Activated CD8-positive, alpha-beta memory T cell treated with anti-CD3 and anti-CD28 coated beads for 48 hours (primary cell): ENCODE results near the gene SEPTIN11.

Experiments used
- DNase-seq, 3 experiments: peaks; one replicate each; pipeline ENCODE4 v3.0.0-alpha.2; 2020; ENCODE audit warnings: low read depth in 2 of 3, low spot score in 2 of 3

The SEPTIN11 gene

DNA sequence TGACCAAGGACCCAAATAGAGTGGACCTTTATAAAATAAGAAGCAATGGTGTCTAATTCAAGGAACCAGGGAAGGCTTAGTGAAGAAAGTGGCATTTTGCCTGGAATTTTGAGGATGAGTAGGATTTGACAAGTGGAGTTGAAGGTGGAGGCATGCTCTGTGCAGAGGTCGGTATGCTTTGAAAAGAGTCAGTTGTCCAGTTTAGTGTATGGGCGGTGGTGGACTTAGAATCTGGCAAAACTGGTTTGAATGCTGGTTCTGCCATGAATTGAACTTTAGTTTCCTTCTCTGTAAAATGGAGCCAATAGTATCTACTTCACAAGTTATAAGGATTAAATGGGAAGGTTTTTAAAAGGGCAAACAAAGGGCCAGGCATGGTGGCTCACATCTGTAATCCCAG is 29.7 kb downstream of the SEPTIN11 start:
- DNase-seq: no peak

DNA sequence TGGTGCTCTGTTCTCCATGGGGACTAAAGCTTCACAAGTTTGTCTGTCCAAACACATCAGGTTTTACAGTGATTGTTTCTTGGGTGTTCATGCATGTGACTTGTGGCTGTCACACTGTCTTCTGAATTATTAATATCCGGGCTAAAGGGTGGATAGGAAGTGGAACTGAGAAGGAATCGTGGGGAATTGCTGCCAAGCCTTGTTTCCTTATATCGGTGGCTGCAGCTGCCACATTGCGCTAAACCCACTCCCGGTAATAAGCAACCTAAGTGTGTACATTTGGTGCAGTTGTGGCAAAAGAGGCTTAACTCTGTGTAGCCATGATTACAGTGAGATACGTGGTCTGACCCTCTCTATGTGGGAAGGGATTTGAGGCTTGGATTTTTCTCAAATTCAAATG is 30.7 kb downstream of the SEPTIN11 start:
- DNase-seq: no peak

DNA sequence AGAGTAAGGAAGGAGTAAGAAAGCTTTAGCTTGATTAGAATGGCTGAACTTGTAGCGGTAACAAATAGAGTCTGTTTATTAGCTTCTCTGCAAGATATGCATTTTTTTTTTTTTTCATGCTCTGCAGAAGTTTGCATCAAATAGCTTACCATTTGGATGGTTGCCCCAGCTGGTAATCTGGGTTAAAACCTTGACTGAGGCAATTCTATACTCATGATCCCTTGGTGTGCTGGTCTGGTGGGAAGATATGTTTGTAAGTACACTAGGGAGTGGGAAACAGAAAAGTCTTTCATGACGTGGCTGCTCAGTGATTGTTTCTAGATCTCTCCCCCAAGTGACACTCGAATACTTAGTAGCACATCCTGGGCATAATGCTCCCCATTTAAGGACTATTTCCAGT is 32.1 kb downstream of the SEPTIN11 start:
- no peak for DNase-seq

DNA sequence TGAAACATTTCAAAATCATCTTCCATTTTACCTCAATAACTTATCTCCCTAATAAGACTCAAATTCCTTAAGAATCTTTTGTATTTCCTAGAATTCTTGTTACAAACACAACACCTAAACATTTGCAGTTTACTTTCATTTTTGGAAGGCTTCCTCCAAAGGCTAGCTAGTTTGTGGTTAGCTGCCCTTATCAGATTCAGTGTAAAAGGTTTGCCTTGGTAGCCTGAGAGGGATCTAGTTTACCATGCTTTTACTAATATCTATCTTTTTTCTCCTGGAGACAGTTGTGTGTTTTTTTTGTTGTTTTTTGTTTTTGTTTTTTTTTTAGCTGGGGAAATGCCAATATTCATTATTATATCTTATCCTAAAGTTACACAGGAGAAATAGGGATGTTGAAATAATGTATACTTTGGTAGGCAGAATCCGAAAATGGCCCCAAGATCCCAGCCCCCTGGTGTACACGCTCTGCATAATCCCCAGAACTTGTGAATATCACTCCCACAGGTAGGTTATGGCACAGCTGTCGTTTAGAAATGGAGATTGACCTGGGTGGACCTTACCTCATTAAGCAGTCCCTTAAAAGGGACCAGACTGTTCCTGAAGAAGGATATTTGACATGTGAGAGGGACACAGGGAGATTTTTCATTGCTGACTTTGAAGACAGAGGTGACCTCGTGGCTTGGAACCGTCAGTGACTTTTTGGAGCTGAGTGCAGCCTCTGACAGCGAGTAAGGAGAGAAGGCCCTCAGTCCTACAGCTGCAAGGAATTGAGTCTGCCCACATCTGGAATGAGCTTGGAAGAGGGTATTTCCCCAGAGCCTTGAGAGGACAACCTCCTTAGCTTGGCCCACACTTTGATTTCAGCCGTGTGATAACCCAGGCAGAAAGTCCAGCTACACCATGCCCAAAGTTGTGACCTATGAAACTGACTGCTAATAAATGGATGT is 33.4 kb downstream of the SEPTIN11 start:
- no peak for DNase-seq

DNA sequence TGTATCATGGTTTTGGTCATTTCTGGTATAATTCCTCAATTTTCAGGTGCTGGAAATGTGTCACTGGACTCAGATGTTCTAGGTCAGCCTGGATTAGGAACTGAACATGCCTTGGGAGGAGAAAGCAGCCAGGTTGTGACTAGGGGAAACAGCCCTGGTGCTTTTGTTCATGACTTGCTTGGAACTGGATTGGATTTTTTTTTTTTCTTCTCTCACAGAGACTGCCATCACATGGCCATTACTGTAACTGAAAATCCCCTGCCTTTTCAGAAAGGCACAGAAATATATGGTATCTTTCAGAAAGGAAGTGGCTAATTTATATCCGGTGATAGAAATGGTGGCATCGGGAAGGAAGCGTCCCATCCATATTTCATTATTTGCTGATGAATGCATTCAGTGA is 34.6 kb downstream of the SEPTIN11 start:
- DNase-seq: no peak

DNA sequence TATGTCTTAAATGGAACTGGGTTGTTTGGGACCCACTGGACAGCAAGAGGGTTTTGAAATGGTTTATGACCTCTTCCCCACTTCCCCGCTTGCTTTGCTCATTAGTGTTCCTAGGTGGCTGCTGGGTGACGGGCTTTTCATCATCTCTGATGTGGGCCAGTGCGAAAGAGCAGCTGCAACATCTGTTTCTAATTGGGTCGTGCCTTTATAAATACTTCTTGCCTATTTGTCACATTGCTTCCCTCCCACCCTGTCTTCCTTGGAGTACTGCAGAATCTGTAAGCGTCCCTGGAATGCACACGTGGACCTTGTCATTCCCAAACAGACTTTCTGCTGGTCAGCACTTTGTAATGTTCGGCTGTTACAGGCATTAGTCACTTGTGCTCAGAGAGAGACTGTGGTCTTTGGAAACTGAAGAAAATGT is 35.2 kb downstream of the SEPTIN11 start:
- no peak for DNase-seq

DNA sequence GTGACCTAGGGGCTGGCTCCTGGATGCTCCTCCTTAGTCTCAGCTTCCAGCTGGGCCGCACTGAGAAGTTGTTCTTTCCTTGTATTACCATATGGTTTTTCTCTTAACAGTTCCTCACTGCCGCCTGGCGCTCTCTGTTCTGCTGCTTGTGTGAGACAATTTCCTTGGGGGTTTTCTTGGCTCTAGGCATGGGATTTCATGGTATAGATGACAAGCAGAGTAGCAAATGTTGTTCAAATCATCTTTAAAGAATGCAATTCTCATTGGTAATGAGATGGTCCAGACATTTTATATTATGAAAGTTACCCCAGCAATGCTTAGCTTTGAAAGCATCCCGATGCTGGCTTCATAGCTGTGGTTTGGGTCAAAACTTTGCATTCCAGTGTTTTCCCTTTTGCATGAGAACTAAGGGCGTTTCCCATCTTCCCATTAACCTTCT is 37.6 kb downstream of the SEPTIN11 start:
- DNase-seq: no peak

DNA sequence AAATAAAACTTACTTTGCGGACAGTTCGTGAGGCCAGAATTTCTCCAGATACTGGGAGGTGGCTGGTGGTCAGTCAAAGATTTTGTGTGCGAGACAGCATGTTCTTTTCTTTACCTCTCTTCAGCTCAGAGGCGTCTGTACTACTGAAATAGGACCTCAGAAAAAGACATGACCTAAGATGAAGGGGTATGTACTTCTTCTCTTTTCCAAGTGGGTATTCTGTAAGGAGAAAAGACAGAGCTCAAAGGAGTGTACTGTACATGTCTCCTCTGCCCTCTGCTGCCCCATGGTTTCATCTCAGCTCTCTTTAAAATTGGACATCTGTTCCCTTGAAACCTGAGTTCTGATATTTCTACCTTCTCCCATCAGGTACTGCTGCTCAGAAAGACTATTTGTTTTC is 38.1 kb downstream of the SEPTIN11 start:
- DNase-seq: no peak

DNA sequence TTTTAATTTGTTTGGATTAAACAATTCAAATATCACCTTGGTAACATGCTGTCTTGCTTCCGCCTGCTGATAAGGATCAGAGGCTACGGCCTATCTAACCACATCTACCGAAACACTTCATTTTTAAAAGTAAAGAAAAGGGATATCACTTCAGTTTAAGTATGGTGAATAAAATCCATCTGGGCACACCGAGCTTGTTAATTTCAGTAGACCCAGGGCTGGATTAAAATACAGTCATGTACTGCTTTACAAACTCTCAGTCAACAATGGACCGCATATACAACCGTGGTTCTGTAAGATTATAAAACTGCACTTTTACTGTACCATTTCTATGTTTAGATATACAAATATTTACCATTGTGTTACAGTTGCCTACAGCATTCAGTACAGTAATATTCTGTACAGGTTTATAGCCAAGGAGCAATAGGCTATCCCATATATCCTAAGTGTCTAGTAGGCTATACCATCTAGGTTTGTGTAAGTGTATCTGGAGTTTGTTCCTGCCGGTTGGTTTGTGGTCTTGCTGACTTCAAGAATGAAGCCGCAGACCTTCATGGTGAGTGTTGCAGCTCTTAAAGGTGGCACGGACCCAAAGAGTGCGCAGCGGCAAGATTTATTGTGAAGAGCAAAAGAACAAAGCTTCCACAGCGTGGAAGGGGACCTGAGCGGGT is 40.0 kb downstream of the SEPTIN11 start:
- DNase-seq: peak in 2 of 3 experiments; percentile 14 to 31

DNA sequence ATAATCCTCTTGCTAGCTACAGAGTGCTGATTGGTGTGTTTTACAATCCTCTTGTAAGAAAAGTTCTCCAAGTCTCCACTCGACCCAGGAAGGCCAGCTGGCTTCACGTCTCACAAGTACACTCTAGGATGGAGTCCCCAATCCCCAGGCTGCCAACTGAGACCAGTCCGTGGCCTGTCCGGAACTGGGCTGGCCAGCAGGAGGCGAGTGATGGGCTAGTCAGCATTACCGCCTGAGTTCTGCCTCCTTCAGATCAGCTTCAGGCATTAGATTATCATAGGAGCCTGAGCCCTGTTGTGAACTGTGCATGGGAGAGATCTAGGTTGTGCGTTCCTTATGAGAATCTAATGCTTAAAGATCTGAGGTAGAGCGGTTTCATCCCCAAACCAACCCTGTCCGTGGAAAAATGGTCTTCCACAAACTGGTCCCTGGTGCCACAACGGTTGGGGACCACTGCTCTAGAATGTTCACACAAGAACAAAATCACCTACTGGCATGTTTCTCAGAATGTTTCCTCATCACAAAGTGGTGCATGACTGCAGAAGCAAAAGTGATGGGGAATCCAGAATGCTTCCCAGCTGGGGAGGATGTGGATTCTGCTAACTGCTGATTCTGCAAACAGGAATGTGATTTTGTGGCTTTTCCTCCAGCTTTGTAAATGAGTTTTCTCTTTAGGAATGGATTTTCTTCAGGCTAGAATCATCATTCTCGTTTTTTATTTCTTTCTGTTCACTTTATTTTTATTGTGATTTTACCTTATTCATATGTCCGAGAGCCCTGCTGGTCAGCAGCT is 40.9 kb downstream of the SEPTIN11 start:
- no peak for DNase-seq

DNA sequence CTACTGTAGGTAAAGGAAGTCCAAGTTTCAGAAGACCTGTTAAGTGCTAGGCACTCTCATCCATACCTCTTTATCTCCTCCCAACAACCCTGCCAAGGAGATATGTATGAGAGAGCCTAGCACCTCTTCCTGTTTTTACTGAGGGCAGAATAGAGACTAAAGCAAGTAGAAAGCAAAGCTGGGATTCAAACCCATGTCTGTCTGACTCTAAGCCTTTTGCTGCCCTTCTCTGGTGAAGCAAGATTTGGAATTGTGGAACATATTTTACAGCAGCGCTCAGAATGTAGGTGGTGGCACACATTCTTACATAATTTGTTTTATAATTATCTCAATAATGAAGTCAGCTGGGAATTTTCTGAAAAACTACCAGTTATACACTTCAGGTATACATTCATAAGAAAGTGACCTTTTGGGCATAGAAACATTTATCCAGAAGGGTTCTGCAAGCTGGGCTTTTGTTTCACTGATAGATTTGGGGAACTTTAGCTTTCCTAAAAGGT is 41.7 kb downstream of the SEPTIN11 start:
- no peak for DNase-seq

DNA sequence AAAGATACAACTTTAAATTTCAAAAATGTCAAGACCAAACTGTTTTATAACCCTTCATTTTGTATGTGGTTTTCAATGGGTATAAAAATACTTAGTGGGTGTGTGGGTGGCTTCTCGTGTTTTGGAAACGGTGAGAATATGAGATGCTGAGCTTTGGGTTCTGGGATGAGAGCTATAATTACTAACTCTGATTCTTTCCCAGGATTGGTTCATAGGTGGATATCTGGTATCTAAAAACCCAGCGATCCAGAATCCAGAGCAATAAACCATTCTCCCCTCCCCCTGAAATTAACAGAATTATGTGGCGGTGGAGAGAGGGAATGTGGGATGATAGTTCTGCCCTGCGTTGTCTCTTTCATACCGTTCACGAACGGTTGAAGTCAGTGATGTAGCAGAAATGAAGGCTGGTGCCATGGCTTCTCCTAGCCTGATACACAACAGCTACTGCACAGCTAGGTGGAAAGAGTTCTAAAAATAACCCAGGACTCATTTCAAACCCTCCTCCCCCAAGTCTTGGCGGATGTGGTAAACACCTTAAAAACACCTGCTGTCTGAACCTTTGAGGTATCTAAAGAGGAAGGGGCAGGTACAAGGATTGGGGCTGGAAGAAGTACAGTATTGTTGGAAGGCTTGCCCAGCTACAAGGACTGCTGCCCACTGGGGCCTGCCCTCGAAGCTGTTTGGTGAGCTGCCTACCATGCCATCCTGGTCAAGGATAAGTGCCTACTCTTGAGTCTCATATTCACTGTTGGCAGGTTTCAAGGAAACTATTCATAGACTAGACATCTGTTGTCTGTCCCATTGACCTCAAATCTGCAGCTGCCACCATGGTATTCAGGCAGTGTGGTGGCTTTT is 44.5 kb downstream of the SEPTIN11 start:
- DNase-seq: no peak

DNA sequence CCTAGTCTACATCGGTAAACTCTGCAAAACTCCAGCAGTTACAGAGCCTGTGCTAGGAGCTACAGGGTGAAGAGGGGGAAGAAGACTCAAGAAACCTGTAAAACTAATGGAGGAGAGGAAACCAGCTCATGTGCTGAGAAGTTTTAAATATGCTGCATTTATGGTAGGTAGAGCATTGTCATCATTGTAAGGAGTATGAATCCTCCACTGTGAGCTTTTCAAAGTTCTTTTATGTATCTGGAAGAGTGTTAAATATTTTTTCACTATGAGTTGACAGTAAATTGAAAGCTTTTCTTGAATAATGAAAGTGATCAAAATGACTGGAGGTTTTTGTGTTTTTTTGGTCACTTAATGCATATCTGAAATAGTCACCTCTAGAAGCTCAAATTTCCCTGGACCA is 46.2 kb downstream of the SEPTIN11 start:
- DNase-seq: no peak

DNA sequence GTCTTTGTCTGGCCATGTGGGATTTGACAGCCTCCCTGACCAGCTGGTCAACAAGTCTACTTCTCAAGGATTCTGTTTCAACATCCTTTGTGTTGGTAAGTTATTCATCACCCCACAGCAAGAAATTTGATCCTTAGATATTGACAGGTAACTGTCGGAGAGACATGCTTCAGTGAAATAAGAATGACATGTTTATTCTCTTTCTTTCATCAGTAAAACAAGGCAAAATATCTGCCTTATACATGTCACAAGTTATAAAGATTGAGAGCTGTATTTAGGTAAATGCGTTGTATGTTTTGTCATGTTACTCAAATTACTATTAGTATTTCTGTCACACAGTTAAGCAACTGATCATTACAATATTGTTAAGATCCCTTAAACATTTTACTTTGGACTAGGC is 46.9 kb downstream of the SEPTIN11 start:
- DNase-seq: no peak

DNA sequence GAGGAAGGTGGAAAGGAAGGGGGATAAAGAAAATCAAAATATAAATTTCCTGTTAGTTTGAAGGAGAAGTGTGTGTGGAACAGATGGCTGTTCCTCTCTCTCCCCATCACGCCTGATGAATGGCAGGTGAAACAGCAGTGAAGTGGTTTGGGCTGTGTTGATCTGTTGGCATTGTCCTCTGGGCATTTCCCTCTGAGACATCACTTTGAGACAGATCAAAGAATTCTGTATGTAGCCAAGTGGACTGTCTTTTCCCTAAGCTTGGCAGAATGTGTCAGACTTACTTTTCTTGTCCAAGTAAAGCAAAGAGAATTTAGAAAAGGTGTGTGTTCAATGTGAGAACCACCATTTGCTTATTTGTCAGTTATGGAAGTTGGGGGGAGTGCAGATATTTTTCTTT is 47.5 kb downstream of the SEPTIN11 start:
- no peak for DNase-seq

DNA sequence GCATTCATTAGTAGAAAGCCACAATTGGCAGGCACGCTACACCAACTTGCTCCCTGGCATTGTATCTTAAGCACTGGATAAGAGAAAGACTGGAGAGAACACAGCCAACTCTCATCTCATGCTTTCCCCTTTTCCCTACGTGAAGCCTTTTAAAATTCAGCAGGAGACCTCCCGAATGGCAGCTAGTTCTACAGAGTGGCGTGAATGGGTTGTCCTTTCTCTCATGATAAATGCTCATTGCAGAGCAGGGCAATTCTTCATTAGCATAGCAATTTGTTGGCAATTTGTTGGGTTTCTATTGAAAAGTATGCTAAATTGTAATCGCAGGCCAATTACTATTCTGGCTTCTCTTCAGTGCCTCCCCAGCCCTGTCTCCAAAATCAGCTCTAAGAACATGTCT is 48.0 kb downstream of the SEPTIN11 start:
- DNase-seq: no peak

DNA sequence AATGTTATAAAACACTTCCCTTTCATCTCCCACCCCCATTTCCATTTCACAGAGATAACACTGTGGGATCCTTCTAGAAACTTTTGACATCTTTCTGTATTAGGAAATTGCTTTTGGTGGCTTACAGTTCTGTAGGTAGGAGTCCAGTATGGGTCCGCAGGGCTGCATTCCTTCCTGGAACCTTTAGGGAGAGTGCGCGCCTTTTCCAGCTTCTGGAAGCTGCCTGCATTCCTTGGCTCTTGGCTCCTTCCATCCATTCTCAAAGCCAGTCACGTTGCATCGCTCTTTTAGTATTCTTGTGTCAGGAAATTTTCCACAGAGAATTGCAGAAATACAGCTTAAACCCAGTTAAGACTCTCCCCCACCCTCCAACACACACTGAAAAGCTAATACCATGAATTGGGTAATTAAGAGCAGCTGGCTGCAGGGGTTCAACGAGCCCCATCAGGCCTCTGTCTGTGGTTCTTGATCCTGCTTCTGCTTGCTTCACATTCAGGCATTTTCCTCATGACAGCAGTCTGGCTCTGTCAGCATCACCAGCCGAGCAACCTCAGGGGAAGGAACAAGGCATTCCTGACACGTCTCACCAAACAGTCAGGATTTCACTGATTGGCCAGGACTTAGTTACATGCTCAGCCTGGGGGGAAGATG is 48.8 kb downstream of the SEPTIN11 start:
- DNase-seq: no peak
